OCI-LY1 (cell line): ENCODE measurements around the gene DDX17.

Experiments
- H2AFZ ChIP-seq: fragments of 200-600 bp; sonication (generic), shearing (Covaris generic); 2 replicates; pipeline ENCODE4 v1.6.0; 2014; ENCODE audit warnings: antibody characterized with exemption, mild to moderate bottlenecking, low read length
- H3F3A ChIP-seq: fragments of 200-600 bp; sonication (generic), shearing (Covaris generic); 2 replicates; pipeline ENCODE4 v1.6.0; 2014; ENCODE audit warnings: mild to moderate bottlenecking, antibody characterized with exemption, low read length, moderate library complexity; ENCODE audit not compliant: insufficient read depth
- H3K27ac ChIP-seq: fragments of 200-600 bp; sonication (generic); 2 replicates; pipeline ENCODE4 v1.5.1; 2014; ENCODE audit warnings: low read length, mixed run types, mild to moderate bottlenecking, low read depth; ENCODE audit not compliant: poor library complexity, severe bottlenecking
- H3K27me3 ChIP-seq: fragments of 200-600 bp; sonication (generic); 2 replicates; pipeline ENCODE4 v1.6.0; 2014; ENCODE audit warnings: antibody characterized with exemption, mild to moderate bottlenecking, low read length, moderate library complexity; ENCODE audit not compliant: insufficient read depth
- H3K36me3 ChIP-seq: fragments of 200-600 bp; sonication (generic); 2 replicates; pipeline ENCODE4 v1.6.1; 2014; ENCODE audit warnings: mild to moderate bottlenecking, antibody characterized with exemption, low read length, moderate library complexity, mixed read lengths; ENCODE audit not compliant: insufficient read depth
- H3K4me1 ChIP-seq: fragments of 200-600 bp; sonication (generic); 2 replicates; pipeline ENCODE4 v1.5.1; 2014; ENCODE audit warnings: mild to moderate bottlenecking, low read length, moderate library complexity; ENCODE audit not compliant: insufficient read depth, severe bottlenecking
- H3K4me2 ChIP-seq: fragments of 200-600 bp; sonication (generic), shearing (Covaris generic); 2 replicates; pipeline ENCODE4 v1.6.1; 2014; ENCODE audit warnings: low read length
- H3K4me3 ChIP-seq: fragments of 200-600 bp; sonication (generic); 2 replicates; pipeline ENCODE4 v1.5.1; 2014; ENCODE audit warnings: low read length, low read depth, mild to moderate bottlenecking, mixed read lengths; ENCODE audit not compliant: poor library complexity, severe bottlenecking
- H3K79me2 ChIP-seq: fragments of 200-600 bp; shearing (Covaris generic); 2 replicates; pipeline ENCODE4 v1.6.1; 2016; ENCODE audit warnings: mixed run types, low read length, mixed read lengths; ENCODE audit not compliant: insufficient read depth
- H3K9ac ChIP-seq: fragments of 200-600 bp; sonication (generic), shearing (Covaris generic); 2 replicates; pipeline ENCODE4 v1.6.1; 2014; ENCODE audit warnings: mild to moderate bottlenecking, low read length, mixed read lengths
- H3K9me2 ChIP-seq: fragments of 200-600 bp; sonication (generic), shearing (Covaris generic); 2 replicates; pipeline ENCODE4 v1.6.1; 2014; ENCODE audit warnings: low read depth, mild to moderate bottlenecking, low read length, mixed read lengths
- H3K9me3 ChIP-seq: fragments of 200-600 bp; shearing (Covaris generic); 2 replicates; pipeline ENCODE4 v1.6.1; 2014; ENCODE audit warnings: low read length, mixed read lengths
- H4K20me1 ChIP-seq: fragments of 200-600 bp; sonication (generic), shearing (Covaris generic); 2 replicates; pipeline ENCODE4 v1.6.0; 2016; ENCODE audit warnings: mild to moderate bottlenecking, low read length; ENCODE audit not compliant: insufficient read depth
- CTCF ChIP-seq: fragments of 200-600 bp; sonication (generic), shearing (Covaris generic); IDR thresholded peaks from 2 replicates; pipeline ENCODE4 v1.5.1; 2017; ENCODE audit warnings: mild to moderate bottlenecking, antibody characterized with exemption, low read length, moderate library complexity, mixed read lengths
- EZH2 ChIP-seq: fragments of 200-600 bp; sonication (generic), shearing (Covaris generic); IDR thresholded peaks from 2 replicates; pipeline ENCODE4 v1.8.0; 2017; ENCODE audit warnings: borderline replicate concordance, mixed run types, mild to moderate bottlenecking, antibody characterized with exemption, low read length, moderate library complexity, mixed read lengths

DDX17 gene

DNA sequence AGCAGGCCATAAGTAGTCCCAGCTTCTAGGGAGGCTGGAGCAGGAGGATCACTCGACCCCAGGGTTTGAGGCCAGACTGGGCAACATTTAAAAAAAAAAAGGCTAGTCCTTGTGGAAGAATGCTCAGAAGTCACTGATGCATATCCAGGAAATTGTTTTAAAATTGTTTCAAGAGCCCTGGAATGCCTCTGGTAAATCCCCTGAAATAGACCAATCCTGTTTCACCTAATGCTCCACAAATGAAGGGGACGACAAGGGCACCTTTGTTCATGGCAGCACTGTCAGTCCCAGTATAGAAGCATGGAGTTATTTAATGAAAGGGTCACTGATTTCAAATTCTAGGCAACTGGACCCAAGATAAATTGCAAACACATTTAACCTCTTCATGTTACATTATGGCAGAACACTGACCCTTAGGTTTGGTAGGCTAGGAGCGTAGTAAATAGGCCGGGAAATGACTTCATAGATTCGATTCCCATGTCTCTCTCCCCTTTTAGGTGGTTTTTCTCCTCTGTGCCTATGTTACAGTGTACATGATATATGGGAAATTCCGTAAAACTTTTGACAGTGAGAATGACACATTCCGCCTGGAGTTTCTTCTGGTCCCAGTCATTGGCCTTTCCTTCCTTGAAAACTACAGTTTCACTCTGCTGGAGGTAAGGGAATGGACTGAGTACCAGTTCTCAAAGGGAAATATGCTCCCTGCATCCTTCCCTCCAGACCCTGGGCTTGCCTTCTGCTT, 26.8 kb downstream of the DDX17 start:
- H3K9me2 ChIP-seq: no peaks in the 10 kb centered on the region
- H3K4me3 ChIP-seq: no peak overlapping the region
- no peaks in the 10 kb centered on the region for H3K9me3 ChIP-seq
- peaks cover 9% of the 10 kb centered on the region; the same call in 1 of the 2 replicates for H3F3A ChIP-seq
- no peak for TF ChIP-seq EZH2
- no peak for TF ChIP-seq CTCF
- H2AFZ ChIP-seq: no peak overlapping the region
- H3K9ac ChIP-seq: no peak overlapping the region
- no peaks in the 10 kb centered on the region for H3K4me1 ChIP-seq
- no peaks in the 10 kb centered on the region for H3K79me2 ChIP-seq
- no peak overlapping the region for H3K27ac ChIP-seq
- no peaks in the 10 kb centered on the region for H4K20me1 ChIP-seq
- H3K36me3 ChIP-seq: peaks cover 41% of the 10 kb centered on the region
- H3K27me3 ChIP-seq: peaks cover 4% of the 10 kb centered on the region; the same call in 1 of the 2 replicates
- H3K4me2 ChIP-seq: no peak overlapping the region

DNA sequence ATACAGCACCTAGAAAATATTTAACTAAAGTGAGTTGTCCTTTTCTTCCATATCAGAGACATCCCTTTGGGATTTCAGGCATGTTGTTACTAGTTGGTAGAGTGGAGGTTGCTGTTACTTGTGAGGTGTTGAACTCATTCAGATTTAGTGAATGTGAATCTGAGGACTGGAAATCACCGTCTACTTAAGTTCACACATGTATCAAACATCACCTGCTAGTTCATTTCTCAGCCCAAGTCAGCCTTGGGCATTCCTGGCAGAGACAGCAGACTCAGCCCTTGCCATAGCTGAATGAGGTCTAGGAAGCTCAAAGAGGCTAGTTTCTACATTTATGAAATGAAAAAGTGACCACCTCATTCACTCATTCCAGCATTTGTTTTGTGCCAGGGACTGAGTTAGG, 28.5 kb downstream of the DDX17 start:
- H3K4me3 ChIP-seq: no peak overlapping the region
- 0 out of 2 replicates have a peak, but pooled peaks cover 2% of the 10 kb centered on the region for H3F3A ChIP-seq
- peaks cover 4% of the 10 kb centered on the region; the same call in 1 of the 2 replicates for H3K27me3 ChIP-seq
- H3K9me2 ChIP-seq: no peaks in the 10 kb centered on the region
- peaks cover 25% of the 10 kb centered on the region for H3K36me3 ChIP-seq
- no peak overlapping the region for H2AFZ ChIP-seq
- H3K9ac ChIP-seq: no peak overlapping the region
- H3K4me1 ChIP-seq: no peaks in the 10 kb centered on the region
- TF ChIP-seq CTCF: no peak
- no peak for TF ChIP-seq EZH2
- no peak overlapping the region for H3K27ac ChIP-seq
- H3K79me2 ChIP-seq: no peaks in the 10 kb centered on the region
- H3K4me2 ChIP-seq: no peak overlapping the region
- H3K9me3 ChIP-seq: no peaks in the 10 kb centered on the region
- H4K20me1 ChIP-seq: no peaks in the 10 kb centered on the region

DNA sequence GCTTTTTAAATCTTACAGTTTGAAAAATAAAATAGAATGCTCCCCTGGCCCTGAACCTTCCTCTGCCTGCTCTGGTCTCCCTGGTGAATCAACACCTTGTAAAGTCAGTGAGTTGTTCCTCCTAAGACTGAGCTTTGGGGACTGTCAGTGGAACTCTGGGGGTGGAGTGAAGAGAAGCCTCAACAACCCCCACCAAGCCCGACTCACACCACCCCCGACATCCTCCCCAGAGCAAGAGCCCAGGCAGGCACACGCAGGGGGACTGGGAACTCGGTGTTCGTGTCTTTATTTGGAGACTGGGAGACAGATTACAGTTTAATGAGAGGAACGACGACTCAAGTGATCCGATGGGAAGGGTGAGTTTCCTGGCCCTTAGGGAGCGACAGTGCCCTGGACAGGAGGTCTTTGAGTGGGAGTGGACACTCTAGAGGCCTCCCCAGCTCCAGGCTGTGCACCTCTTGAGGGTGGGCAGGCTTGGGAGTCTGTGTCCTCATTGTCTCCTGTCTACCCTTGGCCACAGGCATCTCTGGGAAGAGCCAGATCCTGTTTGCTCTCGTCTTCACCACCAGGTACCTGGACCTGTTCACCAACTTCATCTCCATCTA, 32.0 kb downstream of the DDX17 start:
- Histone ChIP-seq H3K4me1 (no peaks in the 10 kb centered on the region), H3K9ac (no peak overlapping the region), H3K9me2 (no peaks in the 10 kb centered on the region), H3K4me2 (no peak overlapping the region), H3K9me3 (no peaks in the 10 kb centered on the region), H3K4me3 (no peak overlapping the region), H3K27ac (no peak overlapping the region), H3K27me3 (peaks cover 8% of the 10 kb centered on the region; the same call in 1 of the 2 replicates), H3F3A (no peaks in the 10 kb centered on the region), H3K79me2 (no peaks in the 10 kb centered on the region), H3K36me3 (peaks cover 2% of the 10 kb centered on the region; the same call in 1 of the 2 replicates), H4K20me1 (no peaks in the 10 kb centered on the region), H2AFZ (no peak overlapping the region)
- TF ChIP-seq CTCF (no peak), EZH2 (no peak)
